Activated T-helper 17 cell treated with anti-CD3 and anti-CD28 coated beads, Interleukin-2, amount 50 U/mL, for 72 hours (primary cell): Measurements from ENCODE around the gene KRT16. TPM values are rescaled to one million over a fixed set of nuclear protein-coding genes. Genes with fewer than 3 reads are reported as not detected.
"Not testable (repeated sequence)": the region's sequence is repeated elsewhere in the genome, so short reads cannot be mapped to it uniquely, and the experiment has no call there.

Experiments used
- ATAC-seq: fragments of 150-1000 bp; cut with Tn5 transposase; replicated peaks from 2 replicates; pipeline ENCODE4 v1.10.0; 2021; ENCODE audit warnings: mild to moderate bottlenecking, moderate library complexity
- H3K27ac Mint-ChIP-seq: one replicate; pipeline ENCODE4 v1.8.0; 2022; ENCODE audit warnings: mixed read lengths
- H3K27me3 Mint-ChIP-seq: one replicate; pipeline ENCODE4 v1.8.0; 2022; ENCODE audit warnings: mixed read lengths
- H3K36me3 Mint-ChIP-seq: one replicate; pipeline ENCODE4 v1.8.0; 2022; ENCODE audit warnings: low read depth, mild to moderate bottlenecking, mixed read lengths
- H3K4me1 Mint-ChIP-seq: one replicate; pipeline ENCODE4 v1.8.0; 2022; ENCODE audit warnings: mixed read lengths
- H3K4me3 Mint-ChIP-seq: one replicate; pipeline ENCODE4 v1.8.0; 2022; ENCODE audit warnings: mild to moderate bottlenecking, mixed read lengths
- H3K9me3 Mint-ChIP-seq: one replicate; pipeline ENCODE4 v1.8.0; 2022; ENCODE audit warnings: mixed read lengths
- total RNA-seq, 2 donors: library from RNA; stranded (reverse); gene quantifications; one replicate each; pipeline ENCODE4 v1.2.3, GENCODE V29; 2022

KRT16 gene
- total RNA-seq, 2 donors from 2014 or later = not detected

GRCh38 chr17:41626028-41626913 lies 13.7 kb upstream of the KRT16 start:
- H3K36me3 Mint-ChIP-seq, H3K9me3 Mint-ChIP-seq, H3K4me3 Mint-ChIP-seq, ATAC-seq, H3K4me1 Mint-ChIP-seq, H3K27ac Mint-ChIP-seq: not testable (repeated sequence)
- peaks cover 12% of the 10 kb centered on the region for H3K27me3 Mint-ChIP-seq

- no peaks in the 10 kb centered on the region for H3K36me3 Mint-ChIP-seq
- H3K4me1 Mint-ChIP-seq = no peaks in the 10 kb centered on the region
- peaks cover 12% of the 10 kb centered on the region for H3K27me3 Mint-ChIP-seq
- no peak overlapping the region for H3K4me3 Mint-ChIP-seq
- no peak for ATAC-seq
- H3K27ac Mint-ChIP-seq = no peak overlapping the region
- no peaks in the 10 kb centered on the region for H3K9me3 Mint-ChIP-seq
Measured at GRCh38 chr17:41625602-41626001, 13.0 kb upstream of the KRT16 start.

GRCh38 chr17:41624208-41625101 lies 11.9 kb upstream of the KRT16 start, which contains the start of gene KRT17:
Gene KRT17 (minus strand): TSS chr17:41624575. CDS start chr17:41624509, 66 bp downstream.
- H3K4me3 Mint-ChIP-seq = no peak within 1 kb of the TSS
- H3K4me1 Mint-ChIP-seq = no peaks in the 10 kb centered on the region

GRCh38 chr17:41623184-41623861 lies 10.8 kb upstream of the KRT16 start:
- H3K36me3 Mint-ChIP-seq, H3K4me3 Mint-ChIP-seq, H3K9me3 Mint-ChIP-seq, ATAC-seq, H3K4me1 Mint-ChIP-seq, H3K27ac Mint-ChIP-seq: not testable (repeated sequence)
- peaks cover 12% of the 10 kb centered on the region for H3K27me3 Mint-ChIP-seq

More at GRCh38 chr17:41624208-41625101, 11.9 kb upstream of the KRT16 start, which contains the start of gene KRT17:
- no peaks in the 10 kb centered on the region for H3K36me3 Mint-ChIP-seq
- no peak within 1 kb of the TSS for H3K27ac Mint-ChIP-seq
- peaks cover 12% of the 10 kb centered on the region for H3K27me3 Mint-ChIP-seq
- no peak for ATAC-seq
- no peaks in the 10 kb centered on the region for H3K9me3 Mint-ChIP-seq

GRCh38 chr17:41622340-41623183 lies 10.0 kb upstream of the KRT16 start:
- ATAC-seq, H3K9me3 Mint-ChIP-seq, H3K4me1 Mint-ChIP-seq, H3K4me3 Mint-ChIP-seq, H3K36me3 Mint-ChIP-seq: not testable (repeated sequence)
- Mint-ChIP-seq H3K27me3 (peaks cover 12% of the 10 kb centered on the region), H3K27ac (peak overlapping the region; percentile 39)

- peak overlapping the region; percentile 39 for H3K27ac Mint-ChIP-seq
- H3K4me3 Mint-ChIP-seq = no peak overlapping the region
- no peaks in the 10 kb centered on the region for H3K4me1 Mint-ChIP-seq
- no peaks in the 10 kb centered on the region for H3K9me3 Mint-ChIP-seq
- no peak for ATAC-seq
- H3K36me3 Mint-ChIP-seq = no peaks in the 10 kb centered on the region
- peaks cover 6% of the 10 kb centered on the region for H3K27me3 Mint-ChIP-seq
Measured at GRCh38 chr17:41621916-41622315, 9.3 kb upstream of the KRT16 start.

GRCh38 chr17:41621435-41621817 lies 8.9 kb upstream of the KRT16 start:
- peak overlapping the region; percentile 39 for H3K27ac Mint-ChIP-seq
- not testable (repeated sequence) for ATAC-seq

GRCh38 chr17:41620583-41621434 lies 8.2 kb upstream of the KRT16 start:
- Mint-ChIP-seq H3K4me3 (no peak overlapping the region), H3K36me3 (no peaks in the 10 kb centered on the region), H3K27ac (no peak overlapping the region), H3K9me3 (no peaks in the 10 kb centered on the region), H3K27me3 (peaks cover 2% of the 10 kb centered on the region), H3K4me1 (no peaks in the 10 kb centered on the region)
- ATAC-seq = no peak

More at GRCh38 chr17:41621435-41621817, 8.9 kb upstream of the KRT16 start:
- H3K27me3 Mint-ChIP-seq, H3K4me1 Mint-ChIP-seq, H3K9me3 Mint-ChIP-seq, H3K4me3 Mint-ChIP-seq, H3K36me3 Mint-ChIP-seq: not testable (repeated sequence)

GRCh38 chr17:41619927-41620582 lies 7.5 kb upstream of the KRT16 start:
- not testable (repeated sequence) for H3K4me3 Mint-ChIP-seq, H3K4me1 Mint-ChIP-seq, H3K27me3 Mint-ChIP-seq, ATAC-seq, H3K9me3 Mint-ChIP-seq, H3K36me3 Mint-ChIP-seq, H3K27ac Mint-ChIP-seq

- Mint-ChIP-seq H3K27me3 (no peaks in the 10 kb centered on the region), H3K4me1 (no peaks in the 10 kb centered on the region), H3K27ac (no peak overlapping the region), H3K36me3 (no peaks in the 10 kb centered on the region), H3K4me3 (no peak overlapping the region), H3K9me3 (no peaks in the 10 kb centered on the region)
- no peak for ATAC-seq
Measured at GRCh38 chr17:41619036-41619926, 6.7 kb upstream of the KRT16 start.

- Mint-ChIP-seq H3K36me3 (no peaks in the 10 kb centered on the region), H3K4me3 (no peak overlapping the region), H3K27me3 (no peaks in the 10 kb centered on the region), H3K27ac (no peak overlapping the region), H3K9me3 (no peaks in the 10 kb centered on the region), H3K4me1 (no peaks in the 10 kb centered on the region)
- no peak for ATAC-seq
Measured at GRCh38 chr17:41618341-41619035, 5.9 kb upstream of the KRT16 start.
